ENCODE measurements around the gene P2RX7.

Gene P2RX7

DNA sequence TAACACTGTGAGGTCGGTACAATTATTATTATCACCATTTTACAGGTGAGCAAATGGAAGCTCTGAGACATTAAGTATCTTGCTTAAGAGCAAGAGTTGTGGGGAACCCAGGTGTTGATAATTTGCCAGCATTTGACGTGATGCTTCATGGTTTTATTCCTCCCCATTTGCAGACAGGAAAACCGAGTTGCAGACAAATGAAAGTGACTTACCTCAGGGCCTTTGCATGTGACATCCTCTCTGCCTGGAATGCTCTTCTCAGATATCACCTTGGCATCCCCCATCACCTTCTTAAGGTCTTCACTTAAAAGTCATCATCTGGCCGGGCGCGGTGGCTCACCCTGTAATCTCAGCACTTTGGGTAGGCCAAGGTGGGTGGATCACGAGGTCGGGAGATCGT is 21.0 kb upstream of the P2RX7 start:
- DNase-seq, result no peak

- no peak for DNase-seq
These were observed 20.2 kb upstream of the P2RX7 start for GRCh38 chr12:121112496-121112895.

GRCh38 chr12:121113057-121113456 is 19.6 kb upstream of the P2RX7 start:
- DNase-seq, result no peak

DNA sequence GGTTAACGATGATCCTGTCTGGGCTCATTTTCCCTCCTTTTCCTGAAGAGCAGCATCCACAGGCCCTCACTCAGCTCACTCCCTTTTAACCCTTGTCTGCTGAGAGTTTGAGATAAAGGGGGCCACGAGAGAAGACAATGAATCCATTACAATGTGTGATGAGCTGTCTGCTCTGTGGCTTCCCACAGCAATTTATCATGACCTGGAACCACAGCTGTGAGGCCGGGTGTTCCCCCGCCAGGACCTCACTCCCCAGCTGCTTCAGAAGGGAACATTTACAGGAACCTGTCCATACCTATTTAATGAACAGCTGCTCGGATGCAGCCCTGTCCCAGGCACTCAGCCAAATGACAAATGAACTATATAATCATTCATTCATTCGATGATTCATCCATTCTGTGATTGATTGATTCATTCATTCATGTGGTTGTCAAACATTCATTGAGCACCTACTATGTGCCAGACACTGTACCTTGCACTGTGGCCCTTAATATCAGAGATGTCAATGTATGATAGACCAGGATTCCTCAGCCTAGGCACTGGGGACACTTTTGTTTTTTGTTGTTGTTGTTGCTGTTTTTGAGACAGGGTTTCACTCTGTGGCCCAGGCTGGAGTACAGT is 18.5 kb upstream of the P2RX7 start:
- DNase-seq, result no peak

- DNase-seq, result no peak
These were observed 17.9 kb upstream of the P2RX7 start for GRCh38 chr12:121114806-121115205.

GRCh38 chr12:121115530-121115929 is 17.1 kb upstream of the P2RX7 start:
- no peak for DNase-seq

- no peak for DNase-seq
These were observed 16.1 kb upstream of the P2RX7 start for GRCh38 chr12:121116318-121117225.

GRCh38 chr12:121117226-121117777 is 15.4 kb upstream of the P2RX7 start:
- no peak for DNase-seq

DNA sequence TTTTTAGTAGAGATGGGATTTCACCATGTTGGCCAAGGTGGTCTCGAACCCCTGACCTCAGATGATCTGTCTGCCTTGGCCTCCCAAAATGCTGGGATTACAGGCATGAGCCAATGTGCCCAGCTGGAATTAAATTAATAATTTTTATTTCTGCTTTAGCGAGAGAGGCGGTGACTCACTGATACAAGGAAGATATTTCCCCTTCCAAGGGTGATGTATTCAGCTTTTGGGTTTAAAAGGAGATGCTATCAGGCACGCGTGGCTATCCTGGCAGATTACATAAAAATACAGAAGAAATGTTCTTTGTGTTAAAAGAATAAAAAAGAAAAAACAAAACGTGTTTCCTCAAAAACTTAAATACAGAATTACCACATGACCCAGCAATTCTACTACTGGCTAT is 12.4 kb upstream of the P2RX7 start:
- DNase-seq, result no peak

GRCh38 chr12:121120989-121121755 is 11.5 kb upstream of the P2RX7 start:
- DNase-seq, result no peak

- DNase-seq, result no peak
These were observed 10.9 kb upstream of the P2RX7 start for GRCh38 chr12:121121805-121122204.

DNA sequence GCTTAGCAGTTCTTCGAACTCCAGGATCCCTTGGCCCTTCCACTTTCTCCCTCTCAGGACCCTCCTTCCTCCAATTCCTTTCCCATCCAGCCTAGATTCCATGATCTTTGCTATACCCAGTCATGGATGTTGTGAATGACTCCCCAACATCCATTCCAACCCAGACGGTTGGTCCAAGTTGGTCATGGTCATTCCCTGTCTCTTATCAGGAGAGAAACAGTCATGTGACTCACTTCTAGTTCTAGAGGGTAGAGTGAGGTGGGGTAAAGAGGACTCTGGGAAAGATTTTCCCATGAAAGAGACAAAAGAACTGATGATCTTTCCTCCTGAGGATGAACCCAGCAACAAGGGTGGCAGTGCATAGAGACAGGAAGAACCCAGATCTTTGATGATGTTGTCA is 9.2 kb upstream of the P2RX7 start:
- DNase-seq, result no peak

DNA sequence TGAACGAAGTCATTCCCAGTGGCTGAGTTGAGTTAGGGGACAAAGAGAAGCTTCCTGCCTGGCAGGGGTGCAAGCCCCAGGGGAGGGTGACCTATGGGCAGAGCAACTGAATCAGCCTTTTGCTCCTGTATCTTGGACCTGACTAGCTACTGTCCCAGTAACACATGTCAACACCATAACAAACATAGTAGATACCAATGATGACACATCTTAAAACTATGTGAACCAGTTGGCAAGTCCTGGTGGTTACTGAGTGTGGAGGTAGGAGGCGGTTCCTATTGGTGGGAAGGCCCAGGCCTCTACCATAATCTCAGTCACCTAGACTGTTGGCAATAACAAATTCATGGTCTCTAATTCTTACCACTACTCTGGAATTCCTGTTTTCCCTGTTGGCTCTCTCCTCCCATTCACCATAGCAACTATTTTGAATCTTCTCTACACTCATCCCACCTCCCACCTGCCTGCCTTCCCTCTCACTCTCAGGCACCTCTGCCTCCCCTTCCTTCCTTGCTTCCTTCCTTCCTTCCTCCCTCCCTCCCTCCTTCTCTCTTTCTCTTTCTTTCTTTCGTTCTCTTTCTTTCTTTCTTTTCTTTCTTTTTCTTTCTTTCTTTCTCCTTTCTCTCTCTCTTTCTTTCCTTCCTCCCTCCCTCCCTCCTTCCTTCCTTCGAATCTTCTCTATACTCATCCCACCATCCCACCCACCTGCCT is 8.1 kb upstream of the P2RX7 start:
- DNase-seq, result no peak

- DNase-seq, result no peak
These were observed 5.2 kb upstream of the P2RX7 start for GRCh38 chr12:121127501-121127900.

- peak; percentile 56 for DNase-seq
These were observed 3.5 kb upstream of the P2RX7 start for GRCh38 chr12:121128908-121129810.

GRCh38 chr12:121129811-121130147 is 2.9 kb upstream of the P2RX7 start:
- DNase-seq, result no peak

- no peak for DNase-seq
These were observed 1.8 kb upstream of the P2RX7 start for GRCh38 chr12:121130866-121131373.

GRCh38 chr12:121131941-121132341 is 735 bp upstream of the P2RX7 start:
- DNase-seq, result no peak

- DNase-seq, result no peak
These were observed 1.2 kb downstream of the P2RX7 start for GRCh38 chr12:121133838-121134237.

GRCh38 chr12:121135320-121135719 is 2.6 kb downstream of the P2RX7 start:
- no peak for DNase-seq

GRCh38 chr12:121137512-121137911 is 4.8 kb downstream of the P2RX7 start:
- no peak for DNase-seq

GRCh38 chr12:121138284-121138683 is 5.6 kb downstream of the P2RX7 start:
- DNase-seq, result peak; percentile 47

All from NCI-H82 (cell line).